ENCODE results near the gene ATP10A.
"Not testable (repeated sequence)": the region's sequence is repeated elsewhere in the genome, so short reads cannot be mapped to it uniquely, and the experiment has no call there.

The ATP10A gene

GRCh38 chr15:25856059-25856458, 7.1 kb downstream of the ATP10A start:
- not testable (repeated sequence) for DNase-seq (ENCODE audit: low spot score)

DNA sequence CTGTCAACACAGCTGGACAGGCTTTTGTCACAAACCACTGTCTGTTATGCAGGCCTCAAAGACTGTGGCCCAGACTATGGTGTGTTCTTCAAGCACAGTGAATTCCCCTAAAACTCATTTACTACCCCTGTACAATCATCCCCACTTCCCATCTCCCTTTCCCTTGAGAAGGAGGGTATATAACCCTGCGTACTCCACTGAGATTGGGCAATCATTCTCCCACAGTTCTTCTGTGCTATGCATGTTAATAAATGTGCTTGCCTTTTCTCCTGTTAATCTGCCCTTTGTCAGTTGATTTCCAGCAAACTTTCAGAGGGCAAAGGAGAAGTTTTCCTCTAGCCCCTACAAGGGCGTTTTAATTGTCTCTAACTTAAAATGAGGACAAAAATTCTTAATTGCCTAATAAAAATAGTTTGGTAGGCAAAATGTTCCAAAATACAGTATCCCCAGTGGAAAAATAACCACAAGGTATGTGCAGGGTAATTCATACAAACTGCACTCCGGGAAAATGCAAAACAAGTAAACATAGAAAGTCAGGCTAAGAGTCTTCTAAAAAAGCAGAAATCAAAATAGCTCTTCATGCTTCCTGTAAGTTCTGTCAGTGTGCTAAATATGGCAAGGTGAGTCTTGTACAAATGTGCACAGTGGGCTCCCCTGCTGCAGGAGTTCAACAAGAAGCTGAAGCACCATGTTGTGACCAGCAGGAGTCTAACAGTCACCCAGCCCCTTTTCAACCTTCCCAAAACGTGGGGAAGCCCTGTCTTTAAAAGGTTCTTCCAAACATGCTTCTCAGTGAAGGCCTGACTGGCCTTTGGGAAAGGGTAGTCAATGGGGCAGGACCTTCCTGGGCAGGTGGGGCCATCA, 10.2 kb downstream of the ATP10A start:
- DNase-seq (ENCODE audit: low spot score), result no peak

DNA sequence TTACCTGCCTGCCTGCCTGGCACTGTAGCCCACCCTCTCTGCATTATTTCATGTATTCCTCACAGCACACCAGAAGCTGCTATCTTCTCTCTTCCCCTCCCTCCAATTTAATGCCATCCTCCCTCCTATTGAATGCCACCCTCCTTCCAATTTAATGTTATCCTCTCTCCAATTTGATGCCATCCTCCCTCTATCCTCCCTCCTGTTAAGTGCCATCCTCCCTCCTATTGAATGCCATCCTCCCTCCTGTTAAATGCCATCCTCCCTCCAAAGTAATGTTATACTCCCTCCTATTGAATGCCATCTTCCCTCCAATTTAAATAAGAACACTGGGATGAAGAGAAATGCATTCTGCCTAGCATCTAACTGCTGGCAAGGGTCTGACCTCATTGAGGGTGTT, 11.1 kb downstream of the ATP10A start:
- DNase-seq (ENCODE audit: low spot score), result no peak

GRCh38 chr15:25850154-25851111, 12.7 kb downstream of the ATP10A start:
- DNase-seq (ENCODE audit: low spot score), result no peak

- no peak for DNase-seq (ENCODE audit: low spot score)
These were observed 13.8 kb downstream of the ATP10A start for GRCh38 chr15:25849157-25849921.

DNA sequence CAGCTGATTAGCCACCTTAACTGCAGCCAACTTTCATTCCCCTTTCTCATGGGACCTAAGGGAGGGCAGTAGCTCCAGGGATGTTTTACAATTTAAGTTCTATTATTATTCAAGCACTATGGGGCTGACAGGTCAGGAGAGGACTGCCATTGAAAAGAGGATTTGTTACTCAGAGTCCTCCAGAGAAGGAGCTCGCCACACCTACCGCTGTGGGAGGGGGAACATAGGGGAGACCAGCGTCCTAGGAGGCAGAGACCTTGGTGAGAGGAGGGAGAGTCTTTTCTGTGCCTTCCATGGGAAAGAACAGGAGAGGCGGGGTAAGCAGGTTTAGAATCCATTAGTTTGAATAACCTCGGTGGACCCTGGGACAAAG, 14.4 kb downstream of the ATP10A start:
- DNase-seq (ENCODE audit: low spot score), result no peak

GRCh38 chr15:25848325-25848724, 14.8 kb downstream of the ATP10A start:
- DNase-seq (ENCODE audit: low spot score), result no peak

DNA sequence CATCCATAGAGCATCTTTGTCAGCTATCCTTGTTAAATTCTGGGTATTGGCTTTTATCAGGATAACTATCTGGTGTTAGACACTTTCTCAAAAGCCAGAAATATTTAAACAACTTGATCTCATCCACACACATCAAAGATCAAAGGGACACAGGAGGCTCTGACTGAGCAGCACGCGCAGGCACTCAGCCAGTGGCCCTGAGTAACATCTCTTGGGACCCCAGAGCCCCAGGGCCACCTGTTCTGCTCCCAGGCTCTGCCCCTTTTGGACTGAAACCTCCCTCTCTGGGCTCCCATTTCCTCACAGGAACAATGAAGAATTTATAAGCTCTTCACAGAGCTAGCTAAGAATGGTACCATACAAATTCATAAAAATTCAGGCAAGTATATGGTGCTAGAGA, 16.1 kb downstream of the ATP10A start:
- no peak for DNase-seq (ENCODE audit: low spot score)

DNA sequence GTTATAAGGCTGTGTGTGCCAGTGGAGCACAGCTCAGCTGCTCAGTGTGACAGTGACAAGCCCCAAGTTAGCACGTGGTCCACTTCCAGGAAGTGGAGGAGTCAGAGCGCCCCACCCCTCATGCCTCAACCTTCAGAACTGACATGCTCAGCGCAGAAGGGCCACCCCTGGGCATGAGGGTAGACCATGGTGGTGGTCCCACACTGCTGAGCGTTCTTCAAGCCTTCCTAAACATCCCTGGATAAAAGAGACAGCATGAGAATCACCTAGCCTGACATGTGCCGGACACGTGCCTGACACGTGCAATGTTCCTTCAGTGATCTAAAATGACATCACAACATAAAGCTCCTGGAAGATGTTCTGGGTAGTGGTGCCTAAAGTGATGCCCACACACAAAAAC, 16.8 kb downstream of the ATP10A start:
- no peak for DNase-seq (ENCODE audit: low spot score)

GRCh38 chr15:25844981-25845680, 18.0 kb downstream of the ATP10A start:
- no peak for DNase-seq (ENCODE audit: low spot score)

DNA sequence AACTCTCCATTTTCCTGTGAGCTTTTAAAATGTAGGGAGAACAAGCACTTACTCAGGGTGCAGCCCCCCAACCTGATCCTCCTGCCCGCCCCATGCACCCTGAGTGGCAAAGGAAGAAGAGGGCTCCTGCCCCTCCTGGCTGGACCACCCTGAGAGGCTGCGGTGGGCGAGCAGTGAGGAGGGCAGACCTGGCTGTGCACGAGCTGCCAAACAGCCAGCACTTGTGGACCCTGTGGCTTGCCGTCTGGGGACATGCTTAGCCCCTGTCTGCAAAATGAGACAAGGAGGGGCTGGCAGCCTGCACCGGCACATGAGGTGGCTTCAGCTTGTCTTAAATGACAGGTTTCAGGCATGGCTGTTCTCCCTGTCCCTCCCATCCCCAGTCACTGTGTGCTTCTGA, 18.6 kb downstream of the ATP10A start:
- DNase-seq (ENCODE audit: low spot score), result no peak

DNA sequence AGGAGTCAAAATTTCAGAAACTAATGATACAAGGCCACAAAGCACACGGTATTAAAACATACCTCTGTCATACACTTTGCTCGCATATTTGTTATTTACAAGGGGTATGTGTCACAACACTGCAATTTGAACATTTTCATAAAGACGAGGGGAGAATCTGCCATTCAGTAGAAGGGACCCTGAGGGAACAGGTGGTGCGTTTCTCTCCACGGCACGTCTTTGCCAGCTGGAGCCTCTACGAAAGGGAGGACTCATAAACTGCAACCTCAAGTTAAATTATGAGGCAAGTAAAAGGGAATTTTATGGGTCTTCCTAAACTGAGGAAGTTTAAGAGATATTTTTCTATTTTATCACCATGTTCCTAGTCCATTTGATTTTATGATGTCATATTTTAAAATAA, 19.1 kb downstream of the ATP10A start:
- DNase-seq (ENCODE audit: low spot score), result no peak

GRCh38 chr15:25839638-25840156, 23.4 kb downstream of the ATP10A start:
- no peak for DNase-seq (ENCODE audit: low spot score)

DNA sequence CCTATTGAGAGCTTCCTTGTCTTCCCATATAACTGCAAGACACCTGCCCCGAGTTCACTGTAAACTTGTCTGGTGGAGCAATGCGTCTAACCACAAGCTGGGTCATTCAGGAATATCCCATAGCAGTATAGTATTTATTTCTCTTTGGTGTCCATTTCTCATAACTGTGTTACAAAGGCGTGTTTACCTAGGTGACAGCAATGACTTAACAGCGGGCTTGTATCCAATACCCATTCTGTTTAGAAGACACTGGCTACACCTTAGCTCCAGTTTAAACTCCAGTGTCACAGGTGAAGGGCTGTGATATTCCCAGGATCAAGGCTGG, 24.3 kb downstream of the ATP10A start:
- DNase-seq (ENCODE audit: low spot score), result no peak

DNA sequence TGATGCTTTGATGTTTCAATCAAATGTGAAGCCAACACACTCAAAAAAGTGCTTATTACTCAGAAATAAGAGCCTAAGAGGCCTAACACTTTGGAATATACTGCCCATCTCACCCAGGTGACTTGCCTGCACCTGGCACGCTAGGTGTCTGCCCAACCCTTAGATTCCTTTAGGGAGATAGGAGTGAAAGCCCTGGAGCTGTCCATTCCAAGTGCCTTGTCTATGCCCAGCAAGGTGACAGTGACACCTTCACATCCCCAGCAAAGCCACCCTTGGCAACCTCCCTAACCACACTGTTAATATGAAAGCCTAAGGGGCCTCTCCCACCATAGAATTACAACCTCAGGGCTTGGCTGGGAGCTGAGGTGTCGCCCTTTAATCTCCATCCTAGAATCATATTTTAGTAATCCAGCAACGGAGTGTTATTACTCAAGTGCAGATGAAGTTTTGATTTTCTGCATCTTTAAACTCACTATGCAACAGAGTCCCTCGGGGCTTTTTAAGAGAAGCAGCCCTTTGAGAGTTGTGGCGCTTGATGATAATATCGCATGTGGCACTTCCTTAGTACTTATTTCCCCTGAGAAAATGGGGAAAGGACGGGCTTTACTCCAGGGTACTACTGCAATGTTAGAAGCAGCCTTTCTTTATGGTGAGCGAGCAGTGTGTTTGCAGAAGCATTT, 24.8 kb downstream of the ATP10A start:
- no peak for DNase-seq (ENCODE audit: low spot score)

GRCh38 chr15:25832158-25832557, 31.0 kb downstream of the ATP10A start:
- DNase-seq (ENCODE audit: low spot score), result no peak

- DNase-seq (ENCODE audit: low spot score), result no peak
These were observed 32.2 kb downstream of the ATP10A start for GRCh38 chr15:25830844-25831451.

- no peak for DNase-seq (ENCODE audit: low spot score)
These were observed 34.1 kb downstream of the ATP10A start for GRCh38 chr15:25829073-25829472.

GRCh38 chr15:25825207-25825606, 37.9 kb downstream of the ATP10A start:
- no peak for DNase-seq (ENCODE audit: low spot score)

GRCh38 chr15:25824618-25825017, 38.5 kb downstream of the ATP10A start:
- DNase-seq (ENCODE audit: low spot score), result no peak

GRCh38 chr15:25812845-25813244, 50.3 kb downstream of the ATP10A start:
- no peak for DNase-seq (ENCODE audit: low spot score)

All from HuH-7 (cell line).